ENCODE data around the gene INPP5K.
"Not testable (repeated sequence)": the region's sequence is repeated elsewhere in the genome, so short reads cannot be mapped to it uniquely, and the experiment has no call there.

INPP5K gene

DNA sequence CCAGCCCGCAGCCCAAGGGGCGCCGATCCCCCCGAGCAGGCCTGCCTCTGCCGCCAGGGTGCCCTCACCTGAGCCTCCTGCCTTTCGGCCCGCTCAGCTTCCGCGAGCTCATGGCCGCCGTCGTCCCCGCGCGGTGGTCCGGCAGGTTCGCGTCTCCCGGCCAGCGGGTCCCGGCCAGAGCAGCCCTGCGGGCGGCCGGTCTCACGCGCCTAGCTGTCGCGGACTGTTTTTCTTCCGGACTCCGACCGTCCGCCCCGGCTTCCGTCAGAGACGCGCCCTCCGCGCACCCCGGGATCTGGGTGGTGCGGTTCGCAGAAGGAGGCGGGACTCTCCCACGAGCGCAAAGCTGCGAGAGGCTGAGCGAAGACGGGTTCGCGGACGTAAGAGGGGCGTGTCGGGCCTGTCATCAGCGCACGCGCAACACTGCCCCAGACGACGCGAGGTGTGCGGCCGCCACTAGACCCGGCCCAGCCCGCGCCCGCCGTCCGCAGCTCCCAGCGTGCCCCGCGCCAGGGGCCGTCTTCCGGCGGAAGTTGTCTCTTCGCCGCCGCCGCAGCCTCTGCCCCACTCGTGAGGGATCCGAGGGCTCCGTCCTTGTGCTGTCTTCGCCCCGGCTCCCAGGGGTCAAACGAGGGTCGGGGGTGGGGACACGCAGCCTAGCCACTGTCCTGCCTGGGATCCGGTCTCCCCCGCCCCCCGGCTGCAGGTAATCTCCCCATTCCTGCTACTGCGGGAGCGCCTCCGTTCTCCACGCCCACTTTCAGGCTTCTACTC, at the start of gene INPP5K:
TSS of gene INPP5K (minus strand) at position 225 of the 774 bp plus-strand sequence. CDS start at position 112, 113 bp downstream.
- H3K4me3 ChIP-seq, result peak within 1 kb of the TSS; percentile 97
- peak; percentile 97 for DNase-seq (ENCODE audit: low spot score in 2 of 2)
- in situ Hi-C loops (cut with MboI; ENCODE audit: low sequenced_read_pairs), result no loop called here
- H3K9me3 ChIP-seq, result no peaks in the 10 kb centered on the region
- no peaks in the 10 kb centered on the region for H3K27me3 ChIP-seq (ENCODE audit: low read depth)
- H3K4me1 ChIP-seq, result peaks cover 4% of the 10 kb centered on the region; the same call in 1 of the 2 replicates
- peaks cover 34% of the 10 kb centered on the region for H3K36me3 ChIP-seq (replicated peaks)

DNA sequence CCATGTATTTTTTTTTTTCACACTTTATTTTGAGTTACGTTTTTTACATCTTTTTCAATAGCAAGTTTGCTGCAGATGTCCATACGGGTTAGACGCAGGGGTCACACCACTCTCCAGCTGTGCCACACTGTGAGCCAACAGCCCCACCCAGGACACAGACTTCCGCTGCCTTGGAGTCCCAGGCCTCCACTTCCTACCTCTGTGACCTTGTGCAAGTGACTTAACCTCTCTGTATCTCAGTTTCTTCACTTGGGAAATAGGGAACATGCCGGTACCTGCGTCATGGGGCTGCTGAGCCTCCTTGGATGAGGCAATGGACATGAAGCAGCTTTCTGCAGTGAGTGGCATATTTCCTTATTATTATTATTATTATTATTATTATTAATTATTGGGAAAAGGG, 49.5 kb upstream of the INPP5K start:
- no peaks in the 10 kb centered on the region for H3K36me3 ChIP-seq (replicated peaks)
- H3K4me3 ChIP-seq, result no peak overlapping the region
- no peaks in the 10 kb centered on the region for H3K9me3 ChIP-seq
- H3K27me3 ChIP-seq (ENCODE audit: low read depth), result no peaks in the 10 kb centered on the region
- no peak for DNase-seq (ENCODE audit: low spot score in 2 of 2)
- in situ Hi-C loops (cut with MboI; ENCODE audit: low sequenced_read_pairs), result no loop called here
- peaks cover 8% of the 10 kb centered on the region; the same call in 1 of the 2 replicates for H3K4me1 ChIP-seq

DNA sequence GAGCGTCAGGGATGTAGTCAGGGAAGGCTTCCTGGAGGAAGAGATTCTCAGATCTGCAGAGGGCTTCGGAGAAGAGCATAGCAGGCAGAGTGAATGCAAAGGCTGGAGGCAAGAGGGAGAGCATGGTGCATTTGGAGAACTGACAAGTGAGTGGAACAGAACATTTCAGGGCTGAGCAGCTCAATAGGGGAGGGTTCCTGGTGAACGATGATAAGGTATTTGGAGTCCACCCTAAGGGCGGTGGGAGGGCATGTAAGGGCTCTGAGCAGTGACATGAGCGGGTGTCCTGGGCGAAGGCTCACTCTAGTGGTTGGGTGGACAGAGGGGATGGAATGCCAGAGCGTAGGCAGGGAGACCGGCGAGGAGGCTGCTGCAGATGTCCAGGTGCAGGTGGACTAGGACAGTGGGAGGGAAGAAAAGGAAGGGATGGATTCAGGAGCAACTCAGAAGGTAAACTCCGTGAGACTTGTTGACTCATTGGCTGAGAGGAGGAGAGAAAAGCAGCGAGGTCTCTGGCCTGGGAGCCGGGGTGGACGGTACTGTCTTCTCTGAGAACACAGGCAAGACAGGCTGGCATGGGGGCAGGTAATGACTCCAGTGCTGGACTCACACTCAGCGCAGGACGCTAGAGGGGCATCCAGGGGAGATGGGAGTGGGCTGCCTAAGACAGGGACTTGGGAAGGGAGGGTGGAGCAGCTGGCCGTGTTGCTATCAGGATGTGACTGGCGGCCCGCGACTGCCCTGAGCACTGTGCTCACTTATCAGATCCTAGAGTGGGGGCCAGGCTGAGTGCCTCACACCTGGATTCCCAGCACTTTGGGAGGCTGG, 47.6 kb upstream of the INPP5K start:
- in situ Hi-C loops (cut with MboI; ENCODE audit: low sequenced_read_pairs), result no loop called here
- DNase-seq (ENCODE audit: low spot score in 2 of 2), result no peak

DNA sequence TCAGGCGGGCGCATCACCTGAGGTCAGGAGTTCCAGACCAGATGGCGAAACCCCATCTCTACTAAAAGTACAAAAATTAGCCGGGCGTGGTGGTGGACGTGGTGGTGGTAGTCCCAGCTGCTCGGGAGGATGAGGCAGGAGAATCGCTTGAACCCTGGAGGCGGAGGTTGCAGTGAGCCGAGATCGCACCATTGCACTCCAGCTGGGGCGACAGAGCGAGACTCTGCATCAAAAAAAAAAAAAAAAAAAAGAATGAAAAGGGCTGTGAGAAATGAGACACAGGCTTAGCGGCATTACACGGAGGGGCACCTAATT, 47.0 kb upstream of the INPP5K start:
- H3K9me3 ChIP-seq; DNase-seq (ENCODE audit: low spot score in 2 of 2); H3K27me3 ChIP-seq (ENCODE audit: low read depth); H3K4me3 ChIP-seq; in situ Hi-C loops (cut with MboI; ENCODE audit: low sequenced_read_pairs); H3K4me1 ChIP-seq: not testable (repeated sequence)
- peaks cover 11% of the 10 kb centered on the region for H3K36me3 ChIP-seq (replicated peaks)

More for the DNA sequence above, 47.6 kb upstream of the INPP5K start:
- no peaks in the 10 kb centered on the region for H3K9me3 ChIP-seq
- no peaks in the 10 kb centered on the region for H3K27me3 ChIP-seq (ENCODE audit: low read depth)
- H3K4me1 ChIP-seq, result peaks cover 8% of the 10 kb centered on the region; the same call in 1 of the 2 replicates
- H3K4me3 ChIP-seq, result no peak overlapping the region
- H3K36me3 ChIP-seq (replicated peaks), result peaks cover 10% of the 10 kb centered on the region

DNA sequence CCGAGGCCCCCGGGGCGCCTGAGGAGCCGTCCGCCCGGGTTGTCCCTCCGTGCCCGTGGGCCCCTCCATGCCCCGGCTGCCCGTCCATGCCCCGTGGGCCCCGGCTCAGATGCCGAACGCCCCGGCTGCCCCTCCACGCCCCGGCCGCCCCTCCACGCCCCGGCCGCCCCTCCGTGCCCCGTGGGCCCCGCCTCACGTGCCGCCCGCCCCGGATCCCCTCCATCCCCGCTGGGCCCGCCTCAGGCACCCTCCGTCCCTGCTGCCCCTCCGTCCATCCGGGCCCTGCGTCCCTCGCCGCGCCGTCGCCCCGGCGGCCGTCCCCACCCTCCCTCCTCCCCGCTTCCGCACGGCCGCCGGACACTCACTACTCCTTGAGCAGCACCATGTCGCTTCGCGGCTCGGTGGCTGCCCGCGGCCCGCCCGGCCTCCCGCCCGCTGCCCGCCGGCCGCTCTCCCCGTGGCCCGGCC, 45.8 kb upstream of the INPP5K start:
- DNase-seq (ENCODE audit: low spot score in 2 of 2), result peak in 1 of 2 experiments; percentile 61
- Histone ChIP-seq H3K4me1 (peaks cover 8% of the 10 kb centered on the region; the same call in 1 of the 2 replicates), H3K4me3 (peak overlapping the region; percentile 55)

DNA sequence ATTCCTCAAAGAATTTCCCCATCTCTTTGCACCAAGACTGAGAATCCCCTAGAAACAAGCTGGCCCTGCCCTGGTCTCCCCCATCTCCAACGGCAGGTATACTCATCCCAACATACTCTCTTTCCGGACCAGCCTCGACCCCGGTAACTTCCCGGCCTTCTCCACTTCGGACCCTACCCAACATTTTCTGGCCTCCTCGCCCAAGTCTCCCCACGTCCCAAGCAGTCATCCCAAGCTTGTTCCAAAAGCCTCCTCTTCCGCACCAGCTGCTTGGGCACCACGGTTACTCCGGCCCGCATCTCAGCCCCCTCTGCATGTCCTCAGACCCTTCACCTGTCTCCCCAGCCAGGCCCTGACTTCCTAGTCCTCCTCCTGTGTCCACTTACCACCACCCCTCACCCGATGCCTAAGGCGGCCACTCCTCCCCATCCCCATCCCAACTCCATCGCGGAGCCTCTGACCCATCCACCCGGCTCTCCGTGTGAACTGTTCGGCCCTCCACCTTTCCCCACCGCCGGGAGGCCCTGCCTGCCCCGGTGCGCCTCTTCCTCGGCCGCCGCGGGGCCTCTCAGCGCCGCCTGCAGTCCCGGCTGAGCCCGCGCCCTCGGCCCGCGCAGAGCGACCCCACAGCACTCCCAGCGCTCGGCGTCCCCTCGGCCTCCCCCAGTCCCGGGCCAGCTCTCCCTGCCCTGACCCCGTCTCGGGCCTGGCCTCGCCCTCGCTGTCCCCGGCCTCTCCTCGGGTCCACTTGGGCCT, 45.2 kb upstream of the INPP5K start:
- in situ Hi-C loops (cut with MboI; ENCODE audit: low sequenced_read_pairs), result no loop called here
- DNase-seq (ENCODE audit: low spot score in 2 of 2), result peak; percentile 20 to 38
- Histone ChIP-seq H3K27me3 (ENCODE audit: low read depth) (no peaks in the 10 kb centered on the region), H3K9me3 (no peaks in the 10 kb centered on the region), H3K36me3 (replicated peaks) (peaks cover 11% of the 10 kb centered on the region), H3K4me1 (peaks cover 8% of the 10 kb centered on the region; the same call in 1 of the 2 replicates), H3K4me3 (peak overlapping the region; percentile 55)

More for the DNA sequence above, 45.8 kb upstream of the INPP5K start:
- Histone ChIP-seq H3K27me3 (ENCODE audit: low read depth) (no peaks in the 10 kb centered on the region), H3K36me3 (replicated peaks) (peaks cover 11% of the 10 kb centered on the region), H3K9me3 (no peaks in the 10 kb centered on the region)
- in situ Hi-C loops (cut with MboI; ENCODE audit: low sequenced_read_pairs), result no loop called here

DNA sequence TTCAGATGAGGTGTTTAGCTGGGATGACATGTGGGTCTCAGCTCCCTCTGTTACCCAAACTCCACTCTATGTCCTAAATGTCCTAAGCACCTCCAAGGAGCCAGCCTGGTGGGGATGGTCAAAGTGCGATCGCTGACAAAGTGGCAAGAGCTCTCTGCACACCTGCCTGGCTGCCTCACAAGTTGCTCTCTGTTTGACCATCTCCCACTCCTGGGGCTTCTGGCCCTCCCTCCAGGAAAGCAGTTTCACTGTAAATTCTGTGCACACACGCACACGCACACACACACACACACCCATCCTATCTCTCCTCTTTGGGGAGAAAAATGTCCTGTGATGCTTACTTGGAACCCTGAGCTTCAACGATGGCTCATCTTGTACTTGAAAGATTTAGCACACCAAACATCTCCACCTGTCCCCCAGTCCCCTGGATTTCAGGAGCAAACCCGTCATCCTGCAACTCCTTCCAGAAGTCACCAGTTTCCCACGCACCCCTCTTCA, 44.5 kb upstream of the INPP5K start:
- peaks cover 12% of the 10 kb centered on the region for H3K36me3 ChIP-seq (replicated peaks)
- H3K4me3 ChIP-seq, result peak overlapping the region; percentile 55
- in situ Hi-C loops (cut with MboI; ENCODE audit: low sequenced_read_pairs), result no loop called here
- no peaks in the 10 kb centered on the region for H3K9me3 ChIP-seq
- DNase-seq (ENCODE audit: low spot score in 2 of 2), result no peak
- H3K4me1 ChIP-seq, result peaks cover 8% of the 10 kb centered on the region; the same call in 1 of the 2 replicates
- H3K27me3 ChIP-seq (ENCODE audit: low read depth), result no peaks in the 10 kb centered on the region

DNA sequence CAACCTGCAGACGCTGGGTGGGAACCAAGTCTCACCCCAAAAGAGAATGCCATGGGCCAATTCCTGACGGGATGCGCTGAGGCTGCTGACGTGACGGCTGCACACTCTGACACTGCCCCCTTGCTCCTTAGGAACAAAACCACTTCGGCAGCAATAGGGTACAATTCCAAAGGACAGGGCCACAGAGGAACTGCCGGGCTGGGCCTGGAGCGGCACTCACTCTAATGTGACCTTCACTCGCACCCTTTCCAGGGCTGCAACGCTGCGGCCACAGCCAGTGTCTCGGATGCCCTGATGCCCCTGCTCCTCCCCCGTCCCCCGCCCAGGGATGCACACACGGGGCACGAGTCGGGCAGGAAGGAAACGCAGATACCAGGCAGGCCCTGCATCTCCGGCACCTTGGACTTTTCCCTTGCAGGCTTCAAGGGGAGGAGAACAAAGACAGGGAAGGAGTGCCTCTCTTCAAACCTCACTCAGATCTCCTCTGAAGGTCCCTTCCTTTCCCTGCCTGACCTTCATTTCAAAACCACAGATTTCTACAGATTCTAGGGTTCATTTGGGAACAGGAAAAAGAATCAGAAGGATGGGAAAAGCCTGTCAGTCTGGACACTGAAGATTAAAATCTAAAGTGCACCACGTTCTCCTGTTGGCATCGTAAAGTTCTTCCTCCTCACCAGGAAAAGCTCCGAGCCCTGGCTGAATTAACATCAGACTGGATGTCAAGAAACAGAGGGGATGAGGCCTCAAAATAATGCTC, 43.9 kb upstream of the INPP5K start:
- in situ Hi-C loops (cut with MboI; ENCODE audit: low sequenced_read_pairs), result no loop called here
- no peak for DNase-seq (ENCODE audit: low spot score in 2 of 2)
- no peaks in the 10 kb centered on the region for H3K9me3 ChIP-seq
- no peak overlapping the region for H3K4me3 ChIP-seq
- H3K4me1 ChIP-seq, result peaks cover 8% of the 10 kb centered on the region; the same call in 1 of the 2 replicates
- H3K36me3 ChIP-seq (replicated peaks), result peaks cover 16% of the 10 kb centered on the region
- H3K27me3 ChIP-seq (ENCODE audit: low read depth), result no peaks in the 10 kb centered on the region

DNA sequence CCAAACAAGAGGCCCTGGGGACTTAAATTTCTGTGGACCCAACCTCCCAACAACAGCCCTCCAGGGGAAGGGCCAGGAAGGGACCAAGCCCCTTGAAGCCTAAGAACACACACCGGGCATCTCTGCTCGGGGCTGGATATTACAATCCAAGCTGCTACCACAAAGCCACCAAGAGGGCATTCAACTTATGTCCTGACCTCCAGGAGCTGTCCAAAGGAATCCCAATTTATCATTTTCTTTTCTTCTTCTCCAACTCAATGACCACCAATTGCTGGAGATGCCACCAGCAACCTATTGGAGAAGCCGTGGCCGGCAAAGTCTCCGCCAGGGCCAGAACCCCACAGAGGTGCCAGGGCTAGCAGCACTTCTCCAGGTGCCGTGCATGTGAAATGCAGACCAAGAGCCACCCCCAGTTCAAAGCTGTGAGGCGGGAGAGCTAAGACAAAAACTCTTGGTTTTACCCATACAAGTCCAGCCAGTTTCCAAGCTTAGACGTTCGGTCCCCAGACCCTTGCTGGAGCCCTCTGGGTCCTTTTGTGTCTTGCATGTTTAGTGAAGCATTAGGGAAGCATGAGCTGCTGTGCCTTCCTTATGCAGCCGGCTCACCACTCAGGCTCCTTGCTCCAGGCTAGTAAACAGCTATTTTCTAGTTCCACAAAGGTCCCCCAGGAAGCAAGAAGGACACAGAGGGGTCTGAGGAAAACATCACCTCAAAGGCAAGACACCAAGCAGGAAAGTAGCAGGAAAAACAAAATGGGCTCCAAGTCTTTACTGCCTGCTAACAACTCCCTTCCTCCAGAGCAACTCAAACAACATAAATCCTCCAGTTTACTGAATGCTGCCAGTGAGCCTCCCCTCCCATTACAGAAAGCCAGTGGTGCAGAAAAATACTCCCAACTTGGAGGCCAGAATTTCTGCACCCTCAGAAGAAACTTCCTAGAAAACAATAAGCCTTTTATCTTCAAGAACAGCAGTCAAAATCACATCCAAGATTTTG, 42.9 kb upstream of the INPP5K start:
- in situ Hi-C loops (cut with MboI; ENCODE audit: low sequenced_read_pairs), result no loop called here
- no peak overlapping the region for H3K4me3 ChIP-seq
- no peaks in the 10 kb centered on the region for H3K9me3 ChIP-seq
- H3K36me3 ChIP-seq (replicated peaks), result peaks cover 16% of the 10 kb centered on the region
- H3K4me1 ChIP-seq, result peaks cover 8% of the 10 kb centered on the region; the same call in 1 of the 2 replicates
- no peak for DNase-seq (ENCODE audit: low spot score in 2 of 2)
- H3K27me3 ChIP-seq (ENCODE audit: low read depth), result no peaks in the 10 kb centered on the region

DNA sequence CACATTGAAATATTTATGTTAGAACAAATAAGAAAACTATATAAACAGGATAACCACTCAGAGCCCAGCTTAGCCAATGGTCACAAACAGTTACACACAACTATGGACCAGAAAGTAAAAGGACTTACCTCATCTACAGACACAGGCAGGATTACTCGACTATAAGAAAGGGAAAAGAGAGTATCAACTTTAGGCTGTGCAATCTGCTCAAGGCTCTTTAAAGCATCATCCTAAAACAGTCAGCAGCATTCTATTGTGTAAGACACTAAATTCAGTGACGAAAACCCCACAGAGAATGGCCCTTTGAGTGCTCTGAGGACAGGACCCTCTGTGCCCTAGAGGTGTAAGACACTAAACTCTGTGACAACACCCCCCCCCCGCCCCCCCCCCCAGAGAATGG, 42.0 kb upstream of the INPP5K start:
- in situ Hi-C loops (cut with MboI; ENCODE audit: low sequenced_read_pairs), result no loop called here
- DNase-seq (ENCODE audit: low spot score in 2 of 2), result no peak
- no peaks in the 10 kb centered on the region for H3K27me3 ChIP-seq (ENCODE audit: low read depth)
- H3K36me3 ChIP-seq (replicated peaks), result peaks cover 16% of the 10 kb centered on the region
- H3K4me1 ChIP-seq, result peaks cover 8% of the 10 kb centered on the region; the same call in 1 of the 2 replicates
- no peaks in the 10 kb centered on the region for H3K9me3 ChIP-seq
- H3K4me3 ChIP-seq, result no peak overlapping the region

DNA sequence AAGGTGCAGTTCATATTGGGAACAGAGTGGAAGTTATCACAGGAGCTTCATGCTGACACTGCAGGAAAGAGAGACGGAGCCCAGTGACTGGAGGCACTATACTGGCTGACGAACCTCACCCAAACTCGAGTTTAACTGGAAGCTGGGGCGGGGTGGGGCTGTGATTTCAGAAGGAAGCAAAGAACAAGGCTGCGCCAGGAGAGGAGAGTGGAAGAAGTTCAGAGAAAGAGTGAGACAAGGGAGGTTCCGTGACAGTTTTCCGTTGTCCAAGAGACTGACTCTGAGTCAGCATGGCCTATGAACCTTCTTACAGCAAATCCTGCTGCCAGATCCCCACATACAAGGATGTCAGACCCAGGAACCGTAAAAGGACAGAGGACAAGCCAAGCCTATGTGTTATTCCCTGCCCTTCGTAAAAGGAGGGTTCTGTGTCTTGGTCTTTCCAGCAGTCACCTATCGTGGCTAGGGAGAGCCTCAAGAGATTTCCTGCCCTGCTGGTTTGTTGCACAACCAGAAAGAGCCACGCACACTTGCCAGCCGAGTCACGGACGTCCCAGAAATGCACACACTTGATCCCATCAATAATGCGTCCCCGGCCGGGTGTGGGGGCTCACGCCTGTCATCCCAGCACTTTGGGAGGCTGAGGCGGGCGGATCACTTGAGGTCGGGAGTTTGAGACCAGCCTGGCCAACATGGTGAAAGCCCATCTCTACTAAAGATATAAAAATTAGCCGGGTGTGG, 41.1 kb upstream of the INPP5K start:
- Histone ChIP-seq H3K4me1 (peaks cover 5% of the 10 kb centered on the region; the same call in 1 of the 2 replicates), H3K27me3 (ENCODE audit: low read depth) (no peaks in the 10 kb centered on the region), H3K4me3 (no peak overlapping the region), H3K9me3 (no peaks in the 10 kb centered on the region), H3K36me3 (replicated peaks) (peaks cover 18% of the 10 kb centered on the region)
- in situ Hi-C loops (cut with MboI; ENCODE audit: low sequenced_read_pairs), result no loop called here
- no peak for DNase-seq (ENCODE audit: low spot score in 2 of 2)

Measured in HAP-1 (cell line).